Fibroblast of mammary gland (primary cell): ENCODE data around the gene PYY.
"Not testable (repeated sequence)": the region's sequence is repeated elsewhere in the genome, so short reads cannot be mapped to it uniquely, and the experiment has no call there.

Source experiments
- DNase-seq: peaks from one replicate; pipeline ENCODE4 v3.0.0-alpha.2; 2010; ENCODE audit warnings: low read depth
- H3K4me3 ChIP-seq: 2 replicates; pipeline ENCODE4 v1.5.1; 2011; ENCODE audit warnings: low read depth, mild to moderate bottlenecking, low read length, moderate library complexity; ENCODE audit not compliant: control insufficient read depth
- CTCF ChIP-seq: conservative IDR thresholded peaks from 2 replicates; pipeline ENCODE4 v1.5.1; 2011; ENCODE audit warnings: low read depth, low read length, inconsistent platforms; ENCODE audit not compliant: control insufficient read depth, insufficient read depth

Gene PYY

GRCh38 chr17:43970366-43970765, 16.6 kb upstream of the PYY start:
- DNase-seq: no peak
- H3K4me3 ChIP-seq: no peak overlapping the region
- TF ChIP-seq CTCF: no peak

- TF ChIP-seq CTCF: no peak
- no peak for DNase-seq
- no peak overlapping the region for H3K4me3 ChIP-seq
Measured at GRCh38 chr17:43967251-43967875, 13.6 kb upstream of the PYY start.

- TF ChIP-seq CTCF: no peak
- DNase-seq: no peak
- H3K4me3 ChIP-seq: no peak overlapping the region
Measured at GRCh38 chr17:43966276-43966675, 12.5 kb upstream of the PYY start.

- TF ChIP-seq CTCF: no peak
- H3K4me3 ChIP-seq: no peak overlapping the region
Measured at GRCh38 chr17:43962479-43962878, 8.7 kb upstream of the PYY start.

GRCh38 chr17:43961954-43962353, 8.2 kb upstream of the PYY start:
- no peak overlapping the region for H3K4me3 ChIP-seq
- no peak for TF ChIP-seq CTCF
- DNase-seq: no peak

More at GRCh38 chr17:43962479-43962878, 8.7 kb upstream of the PYY start:
- no peak for DNase-seq

GRCh38 chr17:43961292-43961691, 7.6 kb upstream of the PYY start:
- H3K4me3 ChIP-seq, DNase-seq: not testable (repeated sequence)

GRCh38 chr17:43958748-43959352, 5.1 kb upstream of the PYY start:
- no peak overlapping the region for H3K4me3 ChIP-seq
- peak; percentile 65 for DNase-seq
- TF ChIP-seq CTCF: no peak
